ENCODE data around the gene TMEM141.

DNA sequence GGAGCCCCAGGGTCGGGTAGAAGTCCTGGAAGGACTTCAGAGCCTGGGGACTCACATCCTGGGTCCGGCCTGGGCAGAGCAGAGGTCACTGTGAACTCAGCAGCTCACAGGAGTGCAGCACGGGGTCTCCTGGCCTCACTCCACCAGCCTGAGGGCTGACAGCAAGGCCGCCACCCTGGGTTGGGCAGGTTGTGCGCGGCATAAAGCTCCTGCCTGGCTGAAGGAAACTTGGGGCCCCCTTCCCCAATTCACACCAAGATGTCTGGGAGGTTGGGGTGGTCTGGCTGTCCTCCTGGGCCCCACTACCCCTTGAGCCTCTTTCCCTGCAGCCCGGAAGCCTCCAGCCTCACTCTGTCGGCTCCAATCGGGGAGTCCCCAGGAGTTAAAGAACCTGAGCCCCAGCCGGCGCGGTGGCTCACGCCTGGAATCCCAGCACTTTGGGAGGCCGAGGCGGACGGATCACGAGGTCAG, 28.9 kb upstream of the TMEM141 start:
- TF ChIP-seq, protein P1, sequence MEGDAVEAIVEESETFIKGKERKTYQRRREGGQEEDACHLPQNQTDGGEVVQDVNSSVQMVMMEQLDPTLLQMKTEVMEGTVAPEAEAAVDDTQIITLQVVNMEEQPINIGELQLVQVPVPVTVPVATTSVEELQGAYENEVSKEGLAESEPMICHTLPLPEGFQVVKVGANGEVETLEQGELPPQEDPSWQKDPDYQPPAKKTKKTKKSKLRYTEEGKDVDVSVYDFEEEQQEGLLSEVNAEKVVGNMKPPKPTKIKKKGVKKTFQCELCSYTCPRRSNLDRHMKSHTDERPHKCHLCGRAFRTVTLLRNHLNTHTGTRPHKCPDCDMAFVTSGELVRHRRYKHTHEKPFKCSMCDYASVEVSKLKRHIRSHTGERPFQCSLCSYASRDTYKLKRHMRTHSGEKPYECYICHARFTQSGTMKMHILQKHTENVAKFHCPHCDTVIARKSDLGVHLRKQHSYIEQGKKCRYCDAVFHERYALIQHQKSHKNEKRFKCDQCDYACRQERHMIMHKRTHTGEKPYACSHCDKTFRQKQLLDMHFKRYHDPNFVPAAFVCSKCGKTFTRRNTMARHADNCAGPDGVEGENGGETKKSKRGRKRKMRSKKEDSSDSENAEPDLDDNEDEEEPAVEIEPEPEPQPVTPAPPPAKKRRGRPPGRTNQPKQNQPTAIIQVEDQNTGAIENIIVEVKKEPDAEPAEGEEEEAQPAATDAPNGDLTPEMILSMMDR (IDR thresholded peaks at IDR 0.05) = no peak
- TF ChIP-seq POLR2A (IDR thresholded peaks at IDR 0.05) = no peak
